Measurements from ENCODE around the gene SYCP1. TPM values are rescaled to one million over a fixed set of nuclear protein-coding genes. Genes with fewer than 3 reads are reported as not detected.

Gene SYCP1
- total RNA-seq, 4 donors from 2014 or later, result not detected

- DNase-seq, result no peak
- H3K9me3 ChIP-seq, result no peaks in the 10 kb centered on the region
- 79 to 83% methylated on average over 1 of the region's 1 CpG for WGBS, 2 donors (ENCODE audit: low coverage in 1 of 2)
- intact Hi-C loops (cut with DNase I; ENCODE audit: low total_unique reads), result no loop called here
- no peak overlapping the region for H3K4me3 ChIP-seq
- no peaks in the 10 kb centered on the region for H3K27me3 ChIP-seq
- H3K27ac ChIP-seq, result no peak overlapping the region
- no peaks in the 10 kb centered on the region for H3K36me3 ChIP-seq
- TF ChIP-seq CTCF (IDR thresholded peaks at IDR 0.05), result no peak
- TF ChIP-seq POLR2AphosphoS5 (IDR thresholded peaks at IDR 0.05), result no peak
- no peak for TF ChIP-seq POLR2A (IDR thresholded peaks at IDR 0.05)
- TF ChIP-seq EP300 (IDR thresholded peaks at IDR 0.05; ENCODE audit: low read depth), result no peak
- no peaks in the 10 kb centered on the region for H3K4me1 ChIP-seq
- in situ Hi-C loops (cut with MboI; ENCODE audit: low pct_ligation_motif_present in 1 of 4, low pct_unique_long_range_greater_than_20kb in 1 of 4, low sequenced_read_pairs in 3 of 4), result no loop called here
Observed at GRCh38 chr1:114927401-114927800, 72.7 kb downstream of the SYCP1 start.

- Histone ChIP-seq H3K4me3 (no peak overlapping the region), H3K27me3 (no peaks in the 10 kb centered on the region), H3K4me1 (no peaks in the 10 kb centered on the region), H3K36me3 (no peaks in the 10 kb centered on the region), H3K9me3 (no peaks in the 10 kb centered on the region), H3K27ac (no peak overlapping the region)
- WGBS, 2 donors (ENCODE audit: low coverage in 1 of 2), result 100% methylated on average over 1 of the region's 1 CpG; no CpG with 5 or more reads in 1 of the 2 donors
- intact Hi-C loops (cut with DNase I; ENCODE audit: low total_unique reads) (no loop called here), in situ Hi-C loops (cut with MboI; ENCODE audit: low pct_ligation_motif_present in 1 of 4, low pct_unique_long_range_greater_than_20kb in 1 of 4, low sequenced_read_pairs in 3 of 4) (no loop called here)
- TF ChIP-seq EP300 (IDR thresholded peaks at IDR 0.05; ENCODE audit: low read depth) (no peak), CTCF (IDR thresholded peaks at IDR 0.05) (no peak), POLR2AphosphoS5 (IDR thresholded peaks at IDR 0.05) (no peak), POLR2A (IDR thresholded peaks at IDR 0.05) (no peak)
- no peak for DNase-seq
Observed at GRCh38 chr1:114956570-114956969, 101.9 kb downstream of the SYCP1 start.

- TF ChIP-seq EP300 (IDR thresholded peaks at IDR 0.05; ENCODE audit: low read depth), result no peak
- no peak for TF ChIP-seq POLR2A (IDR thresholded peaks at IDR 0.05)
- TF ChIP-seq POLR2AphosphoS5 (IDR thresholded peaks at IDR 0.05), result no peak
- no peak for TF ChIP-seq CTCF (IDR thresholded peaks at IDR 0.05)
- H3K27ac ChIP-seq, result no peak overlapping the region
- H3K27me3 ChIP-seq, result no peaks in the 10 kb centered on the region
- H3K4me3 ChIP-seq, result no peak overlapping the region
- no peak for DNase-seq
- H3K4me1 ChIP-seq, result no peaks in the 10 kb centered on the region
- in situ Hi-C loops (cut with MboI; ENCODE audit: low pct_ligation_motif_present in 1 of 4, low pct_unique_long_range_greater_than_20kb in 1 of 4, low sequenced_read_pairs in 3 of 4), result no loop called here
- H3K9me3 ChIP-seq, result no peaks in the 10 kb centered on the region
- intact Hi-C loops (cut with DNase I; ENCODE audit: low total_unique reads), result no loop called here
- no peaks in the 10 kb centered on the region for H3K36me3 ChIP-seq
Observed at GRCh38 chr1:114959423-114959822, 104.8 kb downstream of the SYCP1 start.

GRCh38 chr1:114976891-114977290 is 122.2 kb downstream of the SYCP1 start:
- WGBS, 2 donors (ENCODE audit: low coverage in 1 of 2), result 96 to 100% methylated on average over 1 of the region's 1 CpG
- TF ChIP-seq EP300 (IDR thresholded peaks at IDR 0.05; ENCODE audit: low read depth), result no peak
- TF ChIP-seq CTCF (IDR thresholded peaks at IDR 0.05), result no peak
- no peak for TF ChIP-seq POLR2A (IDR thresholded peaks at IDR 0.05)
- TF ChIP-seq POLR2AphosphoS5 (IDR thresholded peaks at IDR 0.05), result no peak
- no peak overlapping the region for H3K4me3 ChIP-seq
- H3K9me3 ChIP-seq, result peaks cover 1 to 3% of the 10 kb centered on the region in 2 donors
- no peak for DNase-seq
- peaks cover 5% of the 10 kb centered on the region for H3K27me3 ChIP-seq
- H3K4me1 ChIP-seq, result no peaks in the 10 kb centered on the region
- intact Hi-C loops (cut with DNase I; ENCODE audit: low total_unique reads) (loop anchor here (10.0 kb wide), 1 partner anchor 618 kb away; no protein-coding TSS in a partner anchor), in situ Hi-C loops (cut with MboI; ENCODE audit: low pct_ligation_motif_present in 1 of 4, low pct_unique_long_range_greater_than_20kb in 1 of 4, low sequenced_read_pairs in 3 of 4) (loop anchor here in 3 of 4 donors (5.0 to 25.0 kb wide), 2 partner anchors 135 to 610 kb away; no protein-coding TSS in a partner anchor)
- H3K27ac ChIP-seq, result no peak overlapping the region
- H3K36me3 ChIP-seq, result no peaks in the 10 kb centered on the region

Data from transverse colon (tissue), 4 donors.